Upper lobe of right lung (tissue), 1 donor: ENCODE results near the gene TMA16. TPM values are rescaled to one million over a fixed set of nuclear protein-coding genes. Genes with fewer than 3 reads are reported as not detected.

ENCODE experiments used
- ATAC-seq: fragments of 200-7000 bp; cut with Tn5 transposase; one replicate; pipeline ENCODE4 v1.9.1; 2020; ENCODE audit warnings: mild to moderate bottlenecking, moderate library complexity
- DNase-seq: peaks from one replicate; pipeline ENCODE4 v3.0.0-alpha.2; 2020
- H3K27ac ChIP-seq: fragments of 200-600 bp; one replicate; pipeline ENCODE4 v1.8.0; 2022
- H3K27me3 ChIP-seq: fragments of 200-600 bp; one replicate; pipeline ENCODE4 v1.8.0; 2022; ENCODE audit warnings: mild to moderate bottlenecking
- H3K36me3 ChIP-seq: fragments of 200-600 bp; one replicate; pipeline ENCODE4 v1.8.0; 2022
- H3K4me1 ChIP-seq: fragments of 200-600 bp; one replicate; pipeline ENCODE4 v1.8.0; 2022
- H3K4me3 ChIP-seq: fragments of 200-600 bp; one replicate; pipeline ENCODE4 v1.8.0; 2022; ENCODE audit warnings: mild to moderate bottlenecking
- H3K9me3 ChIP-seq: fragments of 200-600 bp; one replicate; pipeline ENCODE4 v1.8.0; 2022
- intact Hi-C: fragments of 100-400 bp; cut with DNase I; formaldehyde crosslinking; loops from one replicate; pipeline ENCODE4 v1.11.0; 2022
- total RNA-seq: library from RNA; stranded (reverse); fragmentation: NEBNext Ultra II Directional; extraction: Animal tissue kit (Norgen Biotek cat#: 25700); gene quantifications from one replicate; pipeline ENCODE4 v1.2.1, GENCODE V29; 2021
- TF ChIP-seq, protein P1 (sequence below): fragments of 200-600 bp; IDR thresholded peaks from one replicate; pipeline ENCODE4 v1.8.0; 2022; ENCODE audit warnings: antibody characterized with exemption
- donor health status: DM: no; HTN: yes; CAD: no; lungs with severe emphysema.

The TMA16 gene
- total RNA-seq, 1 donor from 2014 or later = 18.8 TPM

DNA sequence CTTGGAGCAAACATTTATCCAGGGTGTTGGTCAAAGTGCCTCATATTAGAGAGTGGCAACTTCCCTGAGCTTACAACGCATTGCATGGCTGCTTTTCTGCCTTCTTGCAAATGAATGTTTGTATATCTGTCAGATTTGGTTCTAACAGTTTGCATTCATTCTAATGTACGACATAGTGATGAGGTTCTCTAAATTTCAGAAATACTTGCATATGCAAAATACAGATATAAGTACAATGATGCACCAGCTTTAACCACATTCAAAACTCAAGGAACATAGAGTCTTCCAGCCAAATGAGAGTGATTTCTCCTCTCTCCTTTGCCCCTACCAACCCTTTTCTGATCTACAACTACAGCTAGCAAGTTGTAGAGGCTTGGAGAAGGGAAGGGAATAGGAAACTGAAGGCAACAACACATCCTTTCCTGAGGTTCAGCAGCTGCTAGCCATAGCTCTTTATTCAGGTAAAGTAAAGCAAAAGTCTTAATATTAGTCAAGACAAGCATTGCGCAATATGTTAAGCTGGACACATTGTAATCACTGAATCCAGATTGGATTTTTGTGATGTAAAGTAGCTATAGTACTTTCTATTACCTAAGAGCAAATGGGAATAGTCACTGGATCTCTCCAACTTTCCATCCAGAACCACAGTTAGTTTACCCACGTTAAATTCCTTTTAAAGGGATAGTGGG is 27.3 kb upstream of the TMA16 start:
- intact Hi-C loops = no loop called here
- ATAC-seq = no peak

DNA sequence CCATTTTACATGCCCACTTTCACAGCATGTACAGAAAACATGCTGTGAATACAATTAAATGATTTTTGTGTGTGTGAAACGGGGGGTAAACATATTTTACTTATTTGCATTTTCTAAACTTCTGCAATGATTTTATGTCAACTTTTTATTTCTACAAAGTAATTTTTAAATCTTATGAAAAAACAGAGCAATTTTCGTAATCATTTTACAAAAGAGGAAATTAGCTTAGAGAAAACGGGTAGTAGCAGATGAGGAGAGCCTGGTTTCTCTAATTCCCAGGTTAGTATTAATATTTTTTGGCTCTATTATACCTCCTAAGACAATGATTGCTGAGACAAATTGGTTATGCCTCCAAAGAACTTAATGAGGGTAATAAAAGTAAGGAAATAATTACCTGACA is 24.1 kb upstream of the TMA16 start:
- Histone ChIP-seq H3K27me3 (no peaks in the 10 kb centered on the region), H3K4me1 (no peaks in the 10 kb centered on the region), H3K36me3 (no peaks in the 10 kb centered on the region), H3K27ac (no peak overlapping the region), H3K9me3 (no peaks in the 10 kb centered on the region), H3K4me3 (no peak overlapping the region)
- no peak for ATAC-seq
- DNase-seq = no peak
- intact Hi-C loops = no loop called here
- TF ChIP-seq, protein P1, sequence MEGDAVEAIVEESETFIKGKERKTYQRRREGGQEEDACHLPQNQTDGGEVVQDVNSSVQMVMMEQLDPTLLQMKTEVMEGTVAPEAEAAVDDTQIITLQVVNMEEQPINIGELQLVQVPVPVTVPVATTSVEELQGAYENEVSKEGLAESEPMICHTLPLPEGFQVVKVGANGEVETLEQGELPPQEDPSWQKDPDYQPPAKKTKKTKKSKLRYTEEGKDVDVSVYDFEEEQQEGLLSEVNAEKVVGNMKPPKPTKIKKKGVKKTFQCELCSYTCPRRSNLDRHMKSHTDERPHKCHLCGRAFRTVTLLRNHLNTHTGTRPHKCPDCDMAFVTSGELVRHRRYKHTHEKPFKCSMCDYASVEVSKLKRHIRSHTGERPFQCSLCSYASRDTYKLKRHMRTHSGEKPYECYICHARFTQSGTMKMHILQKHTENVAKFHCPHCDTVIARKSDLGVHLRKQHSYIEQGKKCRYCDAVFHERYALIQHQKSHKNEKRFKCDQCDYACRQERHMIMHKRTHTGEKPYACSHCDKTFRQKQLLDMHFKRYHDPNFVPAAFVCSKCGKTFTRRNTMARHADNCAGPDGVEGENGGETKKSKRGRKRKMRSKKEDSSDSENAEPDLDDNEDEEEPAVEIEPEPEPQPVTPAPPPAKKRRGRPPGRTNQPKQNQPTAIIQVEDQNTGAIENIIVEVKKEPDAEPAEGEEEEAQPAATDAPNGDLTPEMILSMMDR = no peak

More for the DNA sequence above, 27.3 kb upstream of the TMA16 start:
- no peaks in the 10 kb centered on the region for H3K36me3 ChIP-seq
- no peak overlapping the region for H3K27ac ChIP-seq
- no peak overlapping the region for H3K4me3 ChIP-seq
- no peaks in the 10 kb centered on the region for H3K9me3 ChIP-seq
- TF ChIP-seq, protein P1 = no peak
- no peak for DNase-seq
- H3K27me3 ChIP-seq = no peaks in the 10 kb centered on the region
- H3K4me1 ChIP-seq = no peaks in the 10 kb centered on the region

DNA sequence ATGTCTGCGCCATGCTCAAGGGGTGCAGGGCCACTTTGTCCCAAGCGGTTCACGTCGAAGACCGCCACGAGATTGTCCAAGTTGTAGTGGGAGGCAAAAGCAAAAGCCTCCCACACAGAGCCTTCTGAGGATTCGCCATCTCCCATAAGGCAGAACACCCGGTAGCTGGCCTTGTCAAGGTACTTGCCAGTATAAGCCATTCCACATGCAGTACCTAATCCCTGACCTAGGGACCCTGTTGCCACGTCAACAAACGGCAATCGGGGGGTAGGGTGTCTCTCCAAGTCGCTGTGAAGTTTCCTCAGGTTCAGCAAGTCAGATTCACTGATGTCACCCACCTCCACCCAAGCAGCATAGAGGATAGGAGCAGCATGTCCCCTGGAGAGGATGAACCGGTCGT is 21.4 kb upstream of the TMA16 start:
- DNase-seq (no peak), ATAC-seq (no peak)
- H3K4me3 ChIP-seq = no peak overlapping the region
- intact Hi-C loops = no loop called here
- H3K9me3 ChIP-seq = no peaks in the 10 kb centered on the region
- TF ChIP-seq, protein P1 = no peak
- H3K27me3 ChIP-seq = no peaks in the 10 kb centered on the region
- H3K4me1 ChIP-seq = no peaks in the 10 kb centered on the region
- H3K36me3 ChIP-seq = no peaks in the 10 kb centered on the region
- H3K27ac ChIP-seq = no peak overlapping the region

DNA sequence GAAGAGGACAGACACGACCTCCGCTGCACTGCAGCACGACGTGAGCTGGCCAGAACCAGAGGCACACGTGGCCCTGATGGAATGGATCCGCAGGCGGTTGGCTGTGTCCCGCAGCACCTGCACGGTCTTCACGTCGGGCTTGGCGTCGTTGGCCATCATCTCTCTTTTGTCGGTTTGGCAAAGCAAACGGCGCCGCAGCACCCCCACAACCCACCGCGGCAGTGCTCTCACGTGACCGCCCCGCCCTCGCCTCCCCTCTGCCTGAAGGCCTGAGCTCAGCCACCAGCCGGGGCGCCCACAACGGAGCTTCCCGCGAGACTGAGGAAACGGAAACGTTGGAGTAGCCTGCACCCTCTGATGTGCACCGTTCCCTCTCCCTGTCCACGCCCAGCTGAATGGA is 20.9 kb upstream of the TMA16 start, which contains the start of gene TKTL2:
Gene TKTL2, minus strand, starts transcription at position 179 of the 400 bp plus-strand sequence. Its CDS starts 20 bp downstream, at position 159.
- no peaks in the 10 kb centered on the region for H3K27me3 ChIP-seq
- no peaks in the 10 kb centered on the region for H3K9me3 ChIP-seq
- no peak within 1 kb of the TSS for H3K27ac ChIP-seq
- intact Hi-C loops = no loop called here
- H3K4me3 ChIP-seq = no peak within 1 kb of the TSS
- no peaks in the 10 kb centered on the region for H3K4me1 ChIP-seq
- TF ChIP-seq, protein P1 = no peak
- DNase-seq (no peak), ATAC-seq (no peak)
- no peaks in the 10 kb centered on the region for H3K36me3 ChIP-seq

DNA sequence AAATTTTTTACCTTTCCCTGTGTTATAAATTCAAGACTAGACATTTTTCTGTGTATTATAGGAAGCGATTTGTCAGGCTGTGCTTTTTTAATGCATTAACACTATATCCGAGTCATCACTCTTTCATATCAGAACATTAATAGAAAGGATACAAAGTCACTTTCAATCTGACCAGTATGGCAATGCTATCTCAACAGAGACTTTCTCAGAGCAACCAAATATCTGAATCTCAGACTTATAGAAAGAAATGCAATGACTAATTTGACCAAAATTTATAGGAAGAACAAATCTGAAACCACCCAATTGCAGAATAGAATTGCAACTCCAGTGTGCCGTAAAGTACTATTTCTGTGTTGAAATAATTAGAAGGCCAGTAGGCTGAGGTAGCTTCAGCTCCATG is 20.5 kb upstream of the TMA16 start:
- DNase-seq (no peak), ATAC-seq (no peak)
- no peak overlapping the region for H3K27ac ChIP-seq
- H3K36me3 ChIP-seq = no peaks in the 10 kb centered on the region
- H3K4me1 ChIP-seq = no peaks in the 10 kb centered on the region
- no peak overlapping the region for H3K4me3 ChIP-seq
- H3K27me3 ChIP-seq = no peaks in the 10 kb centered on the region
- TF ChIP-seq, protein P1 = no peak
- H3K9me3 ChIP-seq = no peaks in the 10 kb centered on the region
- intact Hi-C loops = no loop called here
